Hepatocyte (in vitro differentiated cells): ENCODE measurements around the gene PRDM15.

Experiments
- CTCF ChIP-seq: fragments of 200-600 bp; sonication (generic); IDR thresholded peaks from 2 replicates; pipeline ENCODE4 v1.5.1; 2016; ENCODE audit warnings: antibody characterized with exemption, mild to moderate bottlenecking; ENCODE audit not compliant: poor library complexity
- EZH2phosphoT487 ChIP-seq: fragments of 200-600 bp; sonication (generic); IDR thresholded peaks from one replicate; pipeline ENCODE4 v1.6.1; 2018; ENCODE audit warnings: antibody characterized with exemption, mild to moderate bottlenecking, low read depth, moderate library complexity; ENCODE audit not compliant: unreplicated experiment, severe bottlenecking

DNA sequence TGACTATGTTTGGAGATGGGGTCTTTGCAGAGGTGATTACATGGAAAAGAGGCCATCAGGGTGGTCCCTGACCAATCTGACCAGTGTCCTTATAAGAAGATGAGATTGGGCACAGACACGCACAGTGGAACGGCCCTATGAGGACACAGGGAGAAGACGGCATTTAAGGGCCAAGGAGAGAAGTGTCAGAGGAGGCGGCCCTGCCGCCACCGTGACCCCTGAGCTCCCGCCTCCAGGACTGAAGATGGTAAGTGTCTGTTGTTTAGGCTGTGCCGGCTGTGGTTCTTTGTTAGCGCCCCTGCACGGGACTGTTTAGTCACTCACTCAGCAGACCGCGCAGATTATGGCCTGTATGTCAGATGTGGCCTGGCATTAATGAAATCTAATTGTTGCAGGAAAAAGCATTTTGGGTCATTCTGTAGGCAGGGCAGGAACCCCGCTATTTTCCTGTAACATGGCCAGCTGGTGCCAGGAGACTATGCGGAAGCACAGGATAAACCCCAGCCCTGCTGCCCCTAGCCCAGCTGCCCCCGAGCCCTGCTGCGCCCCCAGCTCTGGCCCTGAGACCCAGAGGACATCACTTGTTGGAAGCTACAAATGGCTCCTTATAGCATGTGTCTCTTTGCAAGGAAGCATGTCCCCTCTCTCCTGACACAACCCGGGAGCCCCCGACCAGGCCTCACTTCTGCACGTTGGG lies 58.6 kb downstream of the PRDM15 start:
- no peak for TF ChIP-seq CTCF
- TF ChIP-seq EZH2phosphoT487: no peak
